HEK293 (cell line): ENCODE results near the gene HDHD2.

Experiments used
- CTCF ChIA-PET: fragments of 350-600 bp; formaldehyde crosslinking; extraction: SDS; loops from one replicate; lab custom pipeline; 2021; ENCODE audit warnings: antibody characterized with exemption; lab: Yijun Ruan, JAX
- POLR2A ChIA-PET: fragments of 300-600 bp; formaldehyde crosslinking; extraction: SDS; loops from one replicate; lab custom pipeline; 2020; ENCODE audit warnings: antibody characterized with exemption, inconsistent platforms; lab: Yijun Ruan, JAX
- H3K27ac ChIP-seq: fragments of 200-500 bp; sonication (Bioruptor generic); 2 replicates; pipeline ENCODE4 v1.5.1; 2014; ENCODE audit warnings: low read depth, low read length, control low read depth, inconsistent platforms; ENCODE audit errors: extremely low read depth
- H3K36me3 ChIP-seq, 2 experiments: fragments of 200-500 bp in 1 of 2; sonication (Bioruptor generic) in 1 of 2; 1 replicate in 1 of 2; 2 replicates in 1 of 2; pipeline ENCODE4 v1.5.1; 2014 to 2017; ENCODE audit warnings: inconsistent platforms in 2 of 2, low read length in 2 of 2; ENCODE audit not compliant: control insufficient read depth in 2 of 2, insufficient read depth in 1 of 2
- H3K4me1 ChIP-seq: fragments of 200-500 bp; sonication (Bioruptor generic); 2 replicates; pipeline ENCODE4 v1.5.1; 2014; ENCODE audit warnings: mild to moderate bottlenecking, low read length, inconsistent platforms; ENCODE audit not compliant: control insufficient read depth, insufficient read depth
- H3K4me3 ChIP-seq: 2 replicates; pipeline ENCODE4 v1.5.1; 2011; ENCODE audit warnings: low read depth, mild to moderate bottlenecking, control low read depth, low read length, moderate library complexity
- H3K9me3 ChIP-seq: fragments of 200-500 bp; sonication (Bioruptor generic); 2 replicates; pipeline ENCODE4 v1.5.1; 2014; ENCODE audit warnings: low read depth, low read length, inconsistent platforms; ENCODE audit not compliant: control insufficient read depth, insufficient read depth
- GLI4 ChIP-seq: fragments of 450-650 bp; formaldehyde crosslinking; IDR thresholded peaks from 2 replicates; pipeline ENCODE4 v1.5.1; 2016; ENCODE audit warnings: missing biosample characterization, missing genetic modification characterization
- KLF1 ChIP-seq: fragments of 450-650 bp; formaldehyde crosslinking; IDR thresholded peaks from 2 replicates; pipeline ENCODE4 v1.5.1; 2016; ENCODE audit warnings: missing biosample characterization, missing genetic modification characterization
- KLF9 ChIP-seq: fragments of 450-650 bp; formaldehyde crosslinking; IDR thresholded peaks from 2 replicates; pipeline ENCODE4 v1.5.1; 2016; ENCODE audit warnings: missing biosample characterization, missing genetic modification characterization, low read depth
- SCRT2 ChIP-seq: fragments of 450-650 bp; formaldehyde crosslinking; IDR thresholded peaks from 2 replicates; pipeline ENCODE4 v1.5.1; 2016; ENCODE audit warnings: missing biosample characterization, missing genetic modification characterization
- ZBTB48 ChIP-seq: fragments of 450-650 bp; formaldehyde crosslinking; IDR thresholded peaks from 2 replicates; pipeline ENCODE4 v1.5.1; 2016; ENCODE audit warnings: missing biosample characterization, missing genetic modification characterization
- ZNF10 ChIP-seq: fragments of 450-650 bp; formaldehyde crosslinking; IDR thresholded peaks from 2 replicates; pipeline ENCODE4 v1.5.1; 2017; ENCODE audit warnings: missing biosample characterization, missing genetic modification characterization
- ZNF132 ChIP-seq: fragments of 450-650 bp; formaldehyde crosslinking; IDR thresholded peaks from 2 replicates; pipeline ENCODE4 v1.5.1; 2017; ENCODE audit warnings: missing biosample characterization, missing genetic modification characterization, borderline replicate concordance
- ZNF19 ChIP-seq: fragments of 450-650 bp; formaldehyde crosslinking; IDR thresholded peaks from 2 replicates; pipeline ENCODE4; 2016; ENCODE audit warnings: missing biosample characterization, missing genetic modification characterization, low read depth
- ZNF239 ChIP-seq: fragments of 450-650 bp; formaldehyde crosslinking; IDR thresholded peaks from 2 replicates; pipeline ENCODE4 v1.5.1; 2016; ENCODE audit warnings: missing biosample characterization, missing genetic modification characterization
- ZNF292 ChIP-seq: fragments of 450-650 bp; formaldehyde crosslinking; IDR thresholded peaks from 2 replicates; pipeline ENCODE4 v1.5.1; 2016; ENCODE audit warnings: low read depth, missing biosample characterization, missing genetic modification characterization, borderline replicate concordance
- ZNF311 ChIP-seq: fragments of 450-650 bp; formaldehyde crosslinking; IDR thresholded peaks from 2 replicates; pipeline ENCODE4 v1.5.1; 2017; ENCODE audit warnings: missing biosample characterization, missing genetic modification characterization, borderline replicate concordance
- ZNF654 ChIP-seq: fragments of 450-650 bp; formaldehyde crosslinking; IDR thresholded peaks from 2 replicates; pipeline ENCODE4 v1.5.1; 2016; ENCODE audit warnings: low read depth, missing biosample characterization, missing genetic modification characterization
- ZNF768 ChIP-seq: fragments of 450-650 bp; formaldehyde crosslinking; IDR thresholded peaks from 2 replicates; pipeline ENCODE4 v1.5.1; 2018; ENCODE audit warnings: missing biosample characterization, mild to moderate bottlenecking, missing genetic modification characterization
- ZNF777 ChIP-seq: fragments of 450-650 bp; formaldehyde crosslinking; IDR thresholded peaks from 2 replicates; pipeline ENCODE4 v1.5.1; 2017; ENCODE audit warnings: missing biosample characterization, missing genetic modification characterization, borderline replicate concordance
- TF ChIP-seq, protein P1 (sequence below): fragments of 450-650 bp; formaldehyde crosslinking; IDR thresholded peaks from 2 replicates; pipeline ENCODE4 v1.5.1; 2016; ENCODE audit warnings: missing biosample characterization, missing genetic modification characterization
- TF ChIP-seq, protein P2 (sequence below): fragments of 450-650 bp; formaldehyde crosslinking; IDR thresholded peaks from 2 replicates; pipeline ENCODE4 v1.5.1; 2016; ENCODE audit warnings: missing biosample characterization, missing genetic modification characterization
- TF ChIP-seq, protein P3 (sequence below): fragments of 450-650 bp; formaldehyde crosslinking; IDR thresholded peaks from 2 replicates; pipeline ENCODE4 v1.5.1; 2016; ENCODE audit warnings: missing biosample characterization, missing genetic modification characterization
- TF ChIP-seq, protein P4 (sequence below): IDR thresholded peaks from 2 replicates; pipeline ENCODE4 v1.6.1; 2011; ENCODE audit warnings: mild to moderate bottlenecking, low read depth, low read length, borderline replicate concordance
- TF ChIP-seq, protein P5 (sequence below): fragments of 450-650 bp; formaldehyde crosslinking; IDR thresholded peaks from 2 replicates; pipeline ENCODE4 v1.5.1; 2016; ENCODE audit warnings: missing biosample characterization, missing genetic modification characterization, borderline replicate concordance
- TF ChIP-seq, protein P6 (sequence below): fragments of 450-650 bp; IDR thresholded peaks from 2 replicates; pipeline ENCODE4 v1.5.1; 2018; ENCODE audit warnings: missing biosample characterization, mild to moderate bottlenecking, missing genetic modification characterization

Gene HDHD2

DNA sequence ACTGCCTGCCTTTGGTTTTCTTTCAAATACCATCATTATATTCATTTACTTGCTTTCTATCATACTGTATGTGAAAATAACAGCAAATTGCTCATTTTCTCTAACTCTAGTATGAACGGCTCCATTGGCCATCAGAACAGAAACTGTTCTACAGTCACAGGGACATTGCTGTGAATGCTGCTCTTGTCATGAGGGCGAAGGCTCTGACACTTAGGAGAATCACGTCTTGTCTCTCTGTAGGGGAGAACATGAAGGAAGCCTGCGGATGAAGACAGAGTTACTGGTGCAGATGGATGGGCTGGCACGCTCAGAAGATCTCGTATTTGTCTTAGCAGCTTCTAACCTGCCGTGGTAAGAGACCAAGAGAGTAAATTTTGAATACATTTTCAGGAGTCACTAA lies 73.2 kb downstream of the HDHD2 start (continued):
- TF ChIP-seq, protein P1, sequence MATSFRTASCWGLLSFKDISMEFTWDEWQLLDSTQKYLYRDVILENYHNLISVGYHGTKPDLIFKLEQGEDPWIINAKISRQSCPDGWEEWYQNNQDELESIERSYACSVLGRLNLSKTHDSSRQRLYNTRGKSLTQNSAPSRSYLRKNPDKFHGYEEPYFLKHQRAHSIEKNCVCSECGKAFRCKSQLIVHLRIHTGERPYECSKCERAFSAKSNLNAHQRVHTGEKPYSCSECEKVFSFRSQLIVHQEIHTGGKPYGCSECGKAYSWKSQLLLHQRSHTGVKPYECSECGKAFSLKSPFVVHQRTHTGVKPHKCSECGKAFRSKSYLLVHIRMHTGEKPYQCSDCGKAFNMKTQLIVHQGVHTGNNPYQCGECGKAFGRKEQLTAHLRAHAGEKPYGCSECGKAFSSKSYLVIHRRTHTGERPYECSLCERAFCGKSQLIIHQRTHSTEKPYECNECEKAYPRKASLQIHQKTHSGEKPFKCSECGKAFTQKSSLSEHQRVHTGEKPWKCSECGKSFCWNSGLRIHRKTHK (tag by site-specific recombination), result no peak
- TF ChIP-seq, protein P2, sequence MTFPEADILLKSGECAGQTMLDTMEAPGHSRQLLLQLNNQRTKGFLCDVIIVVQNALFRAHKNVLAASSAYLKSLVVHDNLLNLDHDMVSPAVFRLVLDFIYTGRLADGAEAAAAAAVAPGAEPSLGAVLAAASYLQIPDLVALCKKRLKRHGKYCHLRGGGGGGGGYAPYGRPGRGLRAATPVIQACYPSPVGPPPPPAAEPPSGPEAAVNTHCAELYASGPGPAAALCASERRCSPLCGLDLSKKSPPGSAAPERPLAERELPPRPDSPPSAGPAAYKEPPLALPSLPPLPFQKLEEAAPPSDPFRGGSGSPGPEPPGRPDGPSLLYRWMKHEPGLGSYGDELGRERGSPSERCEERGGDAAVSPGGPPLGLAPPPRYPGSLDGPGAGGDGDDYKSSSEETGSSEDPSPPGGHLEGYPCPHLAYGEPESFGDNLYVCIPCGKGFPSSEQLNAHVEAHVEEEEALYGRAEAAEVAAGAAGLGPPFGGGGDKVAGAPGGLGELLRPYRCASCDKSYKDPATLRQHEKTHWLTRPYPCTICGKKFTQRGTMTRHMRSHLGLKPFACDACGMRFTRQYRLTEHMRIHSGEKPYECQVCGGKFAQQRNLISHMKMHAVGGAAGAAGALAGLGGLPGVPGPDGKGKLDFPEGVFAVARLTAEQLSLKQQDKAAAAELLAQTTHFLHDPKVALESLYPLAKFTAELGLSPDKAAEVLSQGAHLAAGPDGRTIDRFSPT (tag by site-specific recombination), result no peak
- TF ChIP-seq ZNF777 (tag by site-specific recombination), result no peak
- TF ChIP-seq, protein P3, sequence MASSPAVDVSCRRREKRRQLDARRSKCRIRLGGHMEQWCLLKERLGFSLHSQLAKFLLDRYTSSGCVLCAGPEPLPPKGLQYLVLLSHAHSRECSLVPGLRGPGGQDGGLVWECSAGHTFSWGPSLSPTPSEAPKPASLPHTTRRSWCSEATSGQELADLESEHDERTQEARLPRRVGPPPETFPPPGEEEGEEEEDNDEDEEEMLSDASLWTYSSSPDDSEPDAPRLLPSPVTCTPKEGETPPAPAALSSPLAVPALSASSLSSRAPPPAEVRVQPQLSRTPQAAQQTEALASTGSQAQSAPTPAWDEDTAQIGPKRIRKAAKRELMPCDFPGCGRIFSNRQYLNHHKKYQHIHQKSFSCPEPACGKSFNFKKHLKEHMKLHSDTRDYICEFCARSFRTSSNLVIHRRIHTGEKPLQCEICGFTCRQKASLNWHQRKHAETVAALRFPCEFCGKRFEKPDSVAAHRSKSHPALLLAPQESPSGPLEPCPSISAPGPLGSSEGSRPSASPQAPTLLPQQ (tag by site-specific recombination), result no peak
- TF ChIP-seq ZNF311 (tag by site-specific recombination), result no peak
- TF ChIP-seq, protein P4, sequence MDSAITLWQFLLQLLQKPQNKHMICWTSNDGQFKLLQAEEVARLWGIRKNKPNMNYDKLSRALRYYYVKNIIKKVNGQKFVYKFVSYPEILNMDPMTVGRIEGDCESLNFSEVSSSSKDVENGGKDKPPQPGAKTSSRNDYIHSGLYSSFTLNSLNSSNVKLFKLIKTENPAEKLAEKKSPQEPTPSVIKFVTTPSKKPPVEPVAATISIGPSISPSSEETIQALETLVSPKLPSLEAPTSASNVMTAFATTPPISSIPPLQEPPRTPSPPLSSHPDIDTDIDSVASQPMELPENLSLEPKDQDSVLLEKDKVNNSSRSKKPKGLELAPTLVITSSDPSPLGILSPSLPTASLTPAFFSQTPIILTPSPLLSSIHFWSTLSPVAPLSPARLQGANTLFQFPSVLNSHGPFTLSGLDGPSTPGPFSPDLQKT, result no peak
- TF ChIP-seq ZBTB48 (tag by site-specific recombination), result no peak

DNA sequence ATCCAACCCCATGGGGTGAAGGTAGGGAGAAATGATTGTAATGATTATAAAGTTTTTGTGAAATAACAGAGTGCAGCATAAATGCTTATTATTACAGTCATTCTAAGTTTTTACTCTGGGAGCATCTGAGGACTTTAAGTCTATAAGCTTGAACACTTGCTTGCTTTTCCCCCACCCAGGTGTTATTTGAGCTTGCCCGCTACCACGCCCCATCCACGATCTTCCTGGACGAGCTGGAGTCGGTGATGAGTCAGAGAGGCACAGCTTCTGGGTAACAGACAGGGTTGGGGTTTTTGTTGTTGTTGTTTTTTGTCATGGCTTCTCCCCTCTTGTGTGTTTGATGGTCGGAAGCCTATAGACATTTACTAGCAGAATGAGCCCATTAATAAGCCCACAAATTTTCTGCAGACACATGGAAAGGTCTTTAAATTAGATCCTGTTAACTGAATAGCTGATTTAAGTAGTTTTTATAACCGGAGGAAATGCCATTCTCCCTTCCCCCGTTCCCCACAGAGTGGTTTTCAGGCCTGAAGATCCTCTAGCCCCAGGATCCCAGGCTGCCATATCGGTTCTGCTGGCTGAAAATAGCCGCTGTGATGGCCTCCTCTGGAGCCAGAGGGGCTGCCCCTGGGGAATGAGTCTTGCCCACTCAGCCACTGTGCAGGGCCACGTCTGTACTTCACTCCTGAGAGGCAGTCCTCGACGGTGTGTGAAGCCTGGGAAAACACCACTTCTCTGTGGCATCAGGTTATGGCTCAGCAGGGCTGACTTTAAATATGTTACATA lies 75.0 kb downstream of the HDHD2 start:
- CTCF ChIA-PET, result interaction anchor here (0.7 to 1.8 kb wide), 6 partner anchors 16 to 679 kb away, joined by 3 to 6 read pairs (median 4); no protein-coding TSS in a partner anchor
- no peak overlapping the region for H3K27ac ChIP-seq
- no peak for TF ChIP-seq GLI4 (tag by site-specific recombination)
- no peak for TF ChIP-seq ZNF654
- peak; percentile 43; the same call in 1 of the 2 replicates for TF ChIP-seq KLF1
- TF ChIP-seq ZBTB48 (tag by site-specific recombination), result no peak
- TF ChIP-seq SCRT2 (tag by site-specific recombination), result no peak
- TF ChIP-seq ZNF132 (tag by site-specific recombination), result no peak
- no peak for TF ChIP-seq ZNF10 (tag by site-specific recombination)
- TF ChIP-seq ZNF292, result no peak
- TF ChIP-seq, protein P5, sequence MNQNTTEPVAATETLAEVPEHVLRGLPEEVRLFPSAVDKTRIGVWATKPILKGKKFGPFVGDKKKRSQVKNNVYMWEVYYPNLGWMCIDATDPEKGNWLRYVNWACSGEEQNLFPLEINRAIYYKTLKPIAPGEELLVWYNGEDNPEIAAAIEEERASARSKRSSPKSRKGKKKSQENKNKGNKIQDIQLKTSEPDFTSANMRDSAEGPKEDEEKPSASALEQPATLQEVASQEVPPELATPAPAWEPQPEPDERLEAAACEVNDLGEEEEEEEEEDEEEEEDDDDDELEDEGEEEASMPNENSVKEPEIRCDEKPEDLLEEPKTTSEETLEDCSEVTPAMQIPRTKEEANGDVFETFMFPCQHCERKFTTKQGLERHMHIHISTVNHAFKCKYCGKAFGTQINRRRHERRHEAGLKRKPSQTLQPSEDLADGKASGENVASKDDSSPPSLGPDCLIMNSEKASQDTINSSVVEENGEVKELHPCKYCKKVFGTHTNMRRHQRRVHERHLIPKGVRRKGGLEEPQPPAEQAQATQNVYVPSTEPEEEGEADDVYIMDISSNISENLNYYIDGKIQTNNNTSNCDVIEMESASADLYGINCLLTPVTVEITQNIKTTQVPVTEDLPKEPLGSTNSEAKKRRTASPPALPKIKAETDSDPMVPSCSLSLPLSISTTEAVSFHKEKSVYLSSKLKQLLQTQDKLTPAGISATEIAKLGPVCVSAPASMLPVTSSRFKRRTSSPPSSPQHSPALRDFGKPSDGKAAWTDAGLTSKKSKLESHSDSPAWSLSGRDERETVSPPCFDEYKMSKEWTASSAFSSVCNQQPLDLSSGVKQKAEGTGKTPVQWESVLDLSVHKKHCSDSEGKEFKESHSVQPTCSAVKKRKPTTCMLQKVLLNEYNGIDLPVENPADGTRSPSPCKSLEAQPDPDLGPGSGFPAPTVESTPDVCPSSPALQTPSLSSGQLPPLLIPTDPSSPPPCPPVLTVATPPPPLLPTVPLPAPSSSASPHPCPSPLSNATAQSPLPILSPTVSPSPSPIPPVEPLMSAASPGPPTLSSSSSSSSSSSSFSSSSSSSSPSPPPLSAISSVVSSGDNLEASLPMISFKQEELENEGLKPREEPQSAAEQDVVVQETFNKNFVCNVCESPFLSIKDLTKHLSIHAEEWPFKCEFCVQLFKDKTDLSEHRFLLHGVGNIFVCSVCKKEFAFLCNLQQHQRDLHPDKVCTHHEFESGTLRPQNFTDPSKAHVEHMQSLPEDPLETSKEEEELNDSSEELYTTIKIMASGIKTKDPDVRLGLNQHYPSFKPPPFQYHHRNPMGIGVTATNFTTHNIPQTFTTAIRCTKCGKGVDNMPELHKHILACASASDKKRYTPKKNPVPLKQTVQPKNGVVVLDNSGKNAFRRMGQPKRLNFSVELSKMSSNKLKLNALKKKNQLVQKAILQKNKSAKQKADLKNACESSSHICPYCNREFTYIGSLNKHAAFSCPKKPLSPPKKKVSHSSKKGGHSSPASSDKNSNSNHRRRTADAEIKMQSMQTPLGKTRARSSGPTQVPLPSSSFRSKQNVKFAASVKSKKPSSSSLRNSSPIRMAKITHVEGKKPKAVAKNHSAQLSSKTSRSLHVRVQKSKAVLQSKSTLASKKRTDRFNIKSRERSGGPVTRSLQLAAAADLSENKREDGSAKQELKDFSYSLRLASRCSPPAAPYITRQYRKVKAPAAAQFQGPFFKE, result no peak
- TF ChIP-seq KLF9 (tag by site-specific recombination), result peak; percentile 35; the same call in 1 of the 2 replicates
- no peak for TF ChIP-seq ZNF19 (tag by site-specific recombination)
- no peak for TF ChIP-seq ZNF768 (tag by site-specific recombination)
- TF ChIP-seq, protein P6, sequence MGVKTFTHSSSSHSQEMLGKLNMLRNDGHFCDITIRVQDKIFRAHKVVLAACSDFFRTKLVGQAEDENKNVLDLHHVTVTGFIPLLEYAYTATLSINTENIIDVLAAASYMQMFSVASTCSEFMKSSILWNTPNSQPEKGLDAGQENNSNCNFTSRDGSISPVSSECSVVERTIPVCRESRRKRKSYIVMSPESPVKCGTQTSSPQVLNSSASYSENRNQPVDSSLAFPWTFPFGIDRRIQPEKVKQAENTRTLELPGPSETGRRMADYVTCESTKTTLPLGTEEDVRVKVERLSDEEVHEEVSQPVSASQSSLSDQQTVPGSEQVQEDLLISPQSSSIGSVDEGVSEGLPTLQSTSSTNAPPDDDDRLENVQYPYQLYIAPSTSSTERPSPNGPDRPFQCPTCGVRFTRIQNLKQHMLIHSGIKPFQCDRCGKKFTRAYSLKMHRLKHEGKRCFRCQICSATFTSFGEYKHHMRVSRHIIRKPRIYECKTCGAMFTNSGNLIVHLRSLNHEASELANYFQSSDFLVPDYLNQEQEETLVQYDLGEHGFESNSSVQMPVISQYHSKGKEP (tag by site-specific recombination), result no peak
- TF ChIP-seq ZNF239 (tag by site-specific recombination), result no peak

More for the DNA sequence above, 75.0 kb downstream of the HDHD2 start:
- no peaks in the 10 kb centered on the region for H3K36me3 ChIP-seq
- POLR2A ChIA-PET, result interaction anchor here (0.8 kb wide), 1 partner anchor 75 kb away, joined by 5 read pairs; the partner anchor contains the start of gene HDHD2
- H3K4me3 ChIP-seq, result no peak overlapping the region
- H3K4me1 ChIP-seq, result peaks cover 6% of the 10 kb centered on the region
- H3K9me3 ChIP-seq, result no peaks in the 10 kb centered on the region
